HepG2 (cell line): Measurements from ENCODE around the gene LBX2. TPM values are rescaled to one million over a fixed set of nuclear protein-coding genes. Genes with fewer than 3 reads are reported as not detected.
A peak's percentile ranks its signal among the peaks of the same experiment; 100 is the strongest.

Experiments used
- BORCS8-MEF2B ChIP-seq: sonication (generic); formaldehyde crosslinking; IDR thresholded peaks from 2 replicates; pipeline ENCODE4 v1.8.0; 2022; ENCODE audit warnings: mild to moderate bottlenecking, missing genetic modification reagents
- DMAP1 ChIP-seq: IDR thresholded peaks from 2 replicates; pipeline ENCODE4 v1.6.1; 2016
- FOXK2 ChIP-seq: fragments of 450-650 bp; IDR thresholded peaks from 2 replicates; pipeline ENCODE4 v1.6.1; 2016
- HNRNPK ChIP-seq: fragments of 200-400 bp; formaldehyde crosslinking; IDR thresholded peaks from 2 replicates; pipeline ENCODE4 v1.6.1; 2018; ENCODE audit warnings: low read length, low read depth, moderate library complexity, mild to moderate bottlenecking; ENCODE audit not compliant: poor library complexity, severe bottlenecking
- IKZF1 ChIP-seq: fragments of 450-650 bp; IDR thresholded peaks from 2 replicates; pipeline ENCODE4 v1.7.1; 2016
- PAWR ChIP-seq: sonication (generic); formaldehyde crosslinking; IDR thresholded peaks from 2 replicates; pipeline ENCODE4 v1.4.0; 2020; ENCODE audit warnings: missing genetic modification reagents, mild to moderate bottlenecking, borderline replicate concordance
- REL ChIP-seq: sonication (generic); formaldehyde crosslinking; conservative IDR thresholded peaks from 2 replicates; pipeline ENCODE4 v1.8.0; 2022; ENCODE audit warnings: mild to moderate bottlenecking, missing genetic modification reagents, moderate library complexity
- TAF1 ChIP-seq: sonication (generic); formaldehyde crosslinking; IDR thresholded peaks from 2 replicates; pipeline ENCODE4 v1.4.0; 2020; ENCODE audit warnings: missing genetic modification reagents
- TBX2 ChIP-seq: sonication (generic); formaldehyde crosslinking; IDR thresholded peaks from 2 replicates; pipeline ENCODE4 v1.5.0; 2020; ENCODE audit warnings: missing genetic modification reagents, mild to moderate bottlenecking, borderline replicate concordance
- XRCC5 ChIP-seq: fragments of 200-400 bp; formaldehyde crosslinking; optimal IDR thresholded peaks from 2 replicates; pipeline ENCODE3; 2017; ENCODE audit warnings: mild to moderate bottlenecking, low read length
- ZMYM4 ChIP-seq: sonication (generic); formaldehyde crosslinking; IDR thresholded peaks from 2 replicates; pipeline ENCODE4 v1.8.1; 2023; ENCODE audit warnings: mild to moderate bottlenecking, missing genetic modification reagents
- ZNF335 ChIP-seq: sonication (generic); formaldehyde crosslinking; IDR thresholded peaks from 2 replicates; pipeline ENCODE4 v1.4.0; 2020; ENCODE audit warnings: missing genetic modification reagents
- ZNF350 ChIP-seq: sonication (generic); formaldehyde crosslinking; IDR thresholded peaks from 2 replicates; pipeline ENCODE4 v1.4.0; 2020; ENCODE audit warnings: mild to moderate bottlenecking, low read depth, missing genetic modification reagents, borderline replicate concordance
- ZNF552 ChIP-seq: sonication (generic); formaldehyde crosslinking; IDR thresholded peaks from 2 replicates; pipeline ENCODE4 v1.9.0; 2022; ENCODE audit warnings: missing genetic modification reagents, mild to moderate bottlenecking, borderline replicate concordance
- ZNF713 ChIP-seq: sonication (generic); formaldehyde crosslinking; IDR thresholded peaks from 2 replicates; pipeline ENCODE4 v1.4.0; 2020; ENCODE audit warnings: mild to moderate bottlenecking, missing genetic modification reagents
- polyA plus RNA-seq, 8 experiments: library from polyadenylated mRNA; depleted of rRNA in 3 of 8; stranded (reverse) in 7 of 8; unstranded in 1 of 8; fragments of >200 nt; fragmentation: Illumina TruSeq in 4 of 8; extraction: Trizol in 4 of 8; gene quantifications; 2 replicates each; pipeline versions ENCODE4 v1.2.1 to v1.2.3, GENCODE V29; 2011 to 2016; ENCODE audit warnings: low read depth in 4 of 8, missing spikeins in 1 of 8, mixed read lengths in 1 of 8; ENCODE audit not compliant: insufficient read depth in 1 of 8
- total RNA-seq, 5 experiments: library from RNA; depleted of rRNA; stranded (reverse); fragments of >200 nt; fragmentation: Illumina TruSeq; extraction: Trizol; gene quantifications; 2 replicates each; pipeline ENCODE4 v1.2.3, GENCODE V29; 2016; ENCODE audit warnings: low read depth in 1 of 5
- TF ChIP-seq, protein P1 (sequence below): sonication (generic); formaldehyde crosslinking; IDR thresholded peaks from 2 replicates; pipeline ENCODE4 v1.5.0; 2020; ENCODE audit warnings: missing genetic modification reagents
- TF ChIP-seq, protein P2 (sequence below): sonication (generic); formaldehyde crosslinking; IDR thresholded peaks from 2 replicates; pipeline ENCODE4 v1.8.0; 2022; ENCODE audit warnings: mild to moderate bottlenecking, missing genetic modification reagents, moderate library complexity
- TF ChIP-seq, protein P3 (sequence below): sonication (generic); formaldehyde crosslinking; IDR thresholded peaks from 2 replicates; pipeline ENCODE4 v1.4.0; 2020; ENCODE audit warnings: missing genetic modification reagents, mild to moderate bottlenecking, borderline replicate concordance
- TF ChIP-seq, protein P4 (sequence below): sonication (generic); formaldehyde crosslinking; IDR thresholded peaks from 2 replicates; pipeline ENCODE4 v1.4.0; 2020; ENCODE audit warnings: missing genetic modification reagents, mild to moderate bottlenecking, borderline replicate concordance
- TF ChIP-seq, protein P5 (sequence below): sonication (generic); formaldehyde crosslinking; IDR thresholded peaks from 2 replicates; pipeline ENCODE4 v1.8.1; 2023; ENCODE audit warnings: mild to moderate bottlenecking, missing genetic modification reagents
- TF ChIP-seq, protein P6 (sequence below): IDR thresholded peaks from 2 replicates; pipeline ENCODE4 v1.6.1; 2016; ENCODE audit warnings: missing genetic modification reagents, missing compliant biosample characterization

LBX2 gene
- total and polyA plus RNA-seq, 2 of the 13 experiments (the other 11 are each of a cell fraction or from before 2014, with no cell fraction given) = 6.4 to 8.1 TPM

GRCh38 chr2:74482801-74483674 lies 16.4 kb downstream of the LBX2 start, which contains the start of the genes CCDC142 and TTC31 (continued):
- TF ChIP-seq, protein P1, sequence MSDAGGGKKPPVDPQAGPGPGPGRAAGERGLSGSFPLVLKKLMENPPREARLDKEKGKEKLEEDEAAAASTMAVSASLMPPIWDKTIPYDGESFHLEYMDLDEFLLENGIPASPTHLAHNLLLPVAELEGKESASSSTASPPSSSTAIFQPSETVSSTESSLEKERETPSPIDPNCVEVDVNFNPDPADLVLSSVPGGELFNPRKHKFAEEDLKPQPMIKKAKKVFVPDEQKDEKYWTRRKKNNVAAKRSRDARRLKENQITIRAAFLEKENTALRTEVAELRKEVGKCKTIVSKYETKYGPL = no peak
- TF ChIP-seq, protein P2, sequence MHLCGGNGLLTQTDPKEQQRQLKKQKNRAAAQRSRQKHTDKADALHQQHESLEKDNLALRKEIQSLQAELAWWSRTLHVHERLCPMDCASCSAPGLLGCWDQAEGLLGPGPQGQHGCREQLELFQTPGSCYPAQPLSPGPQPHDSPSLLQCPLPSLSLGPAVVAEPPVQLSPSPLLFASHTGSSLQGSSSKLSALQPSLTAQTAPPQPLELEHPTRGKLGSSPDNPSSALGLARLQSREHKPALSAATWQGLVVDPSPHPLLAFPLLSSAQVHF (CRISPR knock-in tag) = peak; percentile 80; the same call in 1 of the 2 replicates
- TF ChIP-seq, protein P3, sequence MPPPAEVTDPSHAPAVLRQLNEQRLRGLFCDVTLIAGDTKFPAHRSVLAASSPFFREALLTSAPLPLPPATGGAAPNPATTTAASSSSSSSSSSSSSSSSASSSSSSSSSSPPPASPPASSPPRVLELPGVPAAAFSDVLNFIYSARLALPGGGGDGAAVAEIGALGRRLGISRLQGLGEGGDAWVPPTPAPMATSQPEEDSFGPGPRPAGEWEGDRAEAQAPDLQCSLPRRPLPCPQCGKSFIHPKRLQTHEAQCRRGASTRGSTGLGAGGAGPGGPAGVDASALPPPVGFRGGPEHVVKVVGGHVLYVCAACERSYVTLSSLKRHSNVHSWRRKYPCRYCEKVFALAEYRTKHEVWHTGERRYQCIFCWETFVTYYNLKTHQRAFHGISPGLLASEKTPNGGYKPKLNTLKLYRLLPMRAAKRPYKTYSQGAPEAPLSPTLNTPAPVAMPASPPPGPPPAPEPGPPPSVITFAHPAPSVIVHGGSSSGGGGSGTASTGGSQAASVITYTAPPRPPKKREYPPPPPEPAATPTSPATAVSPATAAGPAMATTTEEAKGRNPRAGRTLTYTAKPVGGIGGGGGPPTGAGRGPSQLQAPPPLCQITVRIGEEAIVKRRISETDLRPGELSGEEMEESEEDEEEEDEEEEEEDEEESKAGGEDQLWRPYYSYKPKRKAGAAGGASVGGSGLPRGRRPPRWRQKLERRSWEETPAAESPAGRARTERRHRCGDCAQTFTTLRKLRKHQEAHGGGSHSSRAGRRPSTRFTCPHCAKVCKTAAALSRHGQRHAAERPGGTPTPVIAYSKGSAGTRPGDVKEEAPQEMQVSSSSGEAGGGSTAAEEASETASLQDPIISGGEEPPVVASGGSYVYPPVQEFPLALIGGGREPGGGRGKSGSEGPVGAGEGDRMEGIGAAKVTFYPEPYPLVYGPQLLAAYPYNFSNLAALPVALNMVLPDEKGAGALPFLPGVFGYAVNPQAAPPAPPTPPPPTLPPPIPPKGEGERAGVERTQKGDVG (CRISPR knock-in tag) = peak; percentile 37; the same call in 1 of the 2 replicates
- TF ChIP-seq TBX2 (CRISPR knock-in tag) (peak; percentile 30; the same call in 1 of the 2 replicates), ZNF335 (CRISPR knock-in tag) (peak; percentile 93), FOXK2 (no peak), ZNF713 (CRISPR knock-in tag) (0 out of 2 replicates have a peak, but pooled peaks have one; percentile 28), BORCS8-MEF2B (CRISPR knock-in tag) (peak; percentile 79), ZNF350 (CRISPR knock-in tag) (peak; percentile 97), REL (CRISPR knock-in tag) (peak; percentile 23; the same call in 1 of the 2 replicates), IKZF1 (no peak), HNRNPK (no peak), TAF1 (CRISPR knock-in tag) (peak; percentile 90), ZMYM4 (CRISPR knock-in tag) (peak; percentile 84), XRCC5 (peak; percentile 91), DMAP1 (peak; percentile 90), ZNF552 (peak; percentile 87; the same call in 1 of the 2 replicates), PAWR (CRISPR knock-in tag) (no peak)
- TF ChIP-seq, protein P4, sequence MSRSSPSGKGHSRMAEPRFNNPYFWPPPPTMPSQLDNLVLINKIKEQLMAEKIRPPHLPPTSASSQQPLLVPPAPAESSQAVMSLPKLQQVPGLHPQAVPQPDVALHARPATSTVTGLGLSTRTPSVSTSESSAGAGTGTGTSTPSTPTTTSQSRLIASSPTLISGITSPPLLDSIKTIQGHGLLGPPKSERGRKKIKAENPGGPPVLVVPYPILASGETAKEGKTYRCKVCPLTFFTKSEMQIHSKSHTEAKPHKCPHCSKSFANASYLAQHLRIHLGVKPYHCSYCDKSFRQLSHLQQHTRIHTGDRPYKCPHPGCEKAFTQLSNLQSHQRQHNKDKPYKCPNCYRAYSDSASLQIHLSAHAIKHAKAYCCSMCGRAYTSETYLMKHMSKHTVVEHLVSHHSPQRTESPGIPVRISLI (CRISPR knock-in tag) = 0 out of 2 replicates have a peak, but pooled peaks have one; percentile 43
- TF ChIP-seq, protein P5, sequence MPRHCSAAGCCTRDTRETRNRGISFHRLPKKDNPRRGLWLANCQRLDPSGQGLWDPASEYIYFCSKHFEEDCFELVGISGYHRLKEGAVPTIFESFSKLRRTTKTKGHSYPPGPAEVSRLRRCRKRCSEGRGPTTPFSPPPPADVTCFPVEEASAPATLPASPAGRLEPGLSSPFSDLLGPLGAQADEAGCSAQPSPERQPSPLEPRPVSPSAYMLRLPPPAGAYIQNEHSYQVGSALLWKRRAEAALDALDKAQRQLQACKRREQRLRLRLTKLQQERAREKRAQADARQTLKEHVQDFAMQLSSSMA (CRISPR knock-in tag) = peak; percentile 79; the same call in 1 of the 2 replicates
- TF ChIP-seq, protein P6, sequence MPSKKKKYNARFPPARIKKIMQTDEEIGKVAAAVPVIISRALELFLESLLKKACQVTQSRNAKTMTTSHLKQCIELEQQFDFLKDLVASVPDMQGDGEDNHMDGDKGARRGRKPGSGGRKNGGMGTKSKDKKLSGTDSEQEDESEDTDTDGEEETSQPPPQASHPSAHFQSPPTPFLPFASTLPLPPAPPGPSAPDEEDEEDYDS (CRISPR knock-in tag) = peak; percentile 90
